ENCODE measurements around the gene ACADL.
A peak's percentile ranks its signal among the peaks of the same experiment; 100 is the strongest.

The ACADL gene

DNA sequence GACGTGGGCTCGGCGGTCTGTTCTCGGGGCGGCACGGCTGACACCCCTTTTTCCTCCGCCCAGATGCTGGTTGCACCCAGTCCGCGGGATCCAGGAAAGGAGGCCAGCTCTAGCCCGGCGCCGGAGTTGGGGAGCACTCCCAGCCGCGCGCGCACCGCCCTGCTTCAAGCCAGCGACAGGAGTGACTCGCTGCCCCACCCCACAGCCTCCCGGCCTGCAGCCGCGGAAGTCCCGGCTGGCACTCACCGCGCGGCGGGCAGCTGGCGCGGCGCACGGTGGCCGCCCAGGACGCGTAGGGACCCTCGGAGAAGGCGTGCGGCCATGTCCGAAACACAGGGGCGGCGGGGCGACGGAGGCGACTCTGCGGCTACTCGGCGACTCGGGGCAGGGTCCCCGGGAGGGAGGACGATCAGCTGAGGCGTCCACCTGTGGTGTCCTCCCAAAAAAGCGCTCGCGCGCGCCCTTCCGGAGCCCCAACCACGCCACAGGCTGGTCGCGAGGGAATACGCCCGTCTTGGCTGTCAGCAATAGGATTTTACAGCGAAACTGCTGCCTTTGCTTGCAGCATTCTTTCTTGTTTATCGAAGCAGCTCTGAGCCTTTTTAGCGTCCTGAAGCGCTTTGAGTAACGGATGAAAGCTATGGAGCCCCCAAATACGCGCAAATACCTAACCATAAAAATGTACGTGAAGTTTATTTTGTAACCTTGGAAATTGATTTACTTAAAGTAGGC, at the start of gene ACADL:
Gene ACADL (minus strand): TSS at position 507 of the 732 bp plus-strand sequence. CDS start 184 bp downstream, at position 323.
- DNase-seq (ENCODE audit: low spot score): peak; percentile 69

DNA sequence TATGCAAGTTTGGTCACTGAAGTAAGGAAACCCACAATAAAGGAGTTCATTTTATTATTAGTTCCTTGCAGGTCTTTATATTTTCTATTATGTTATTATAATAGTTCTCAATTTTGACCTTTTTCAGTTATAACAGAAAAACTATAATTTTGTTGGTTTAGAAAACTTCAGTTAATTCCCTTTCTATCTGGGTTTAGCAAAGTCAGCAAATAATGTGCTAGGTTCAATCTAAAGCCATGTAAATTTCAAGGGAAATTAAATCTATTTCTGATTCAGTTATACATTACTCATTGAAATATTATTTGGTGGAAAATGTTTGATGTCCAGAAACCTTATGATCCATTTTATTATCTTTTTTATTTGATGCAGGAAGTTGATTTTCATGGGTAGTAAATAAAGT, 46.1 kb upstream of the ACADL start:
- no peak for DNase-seq (ENCODE audit: low spot score)

DNA sequence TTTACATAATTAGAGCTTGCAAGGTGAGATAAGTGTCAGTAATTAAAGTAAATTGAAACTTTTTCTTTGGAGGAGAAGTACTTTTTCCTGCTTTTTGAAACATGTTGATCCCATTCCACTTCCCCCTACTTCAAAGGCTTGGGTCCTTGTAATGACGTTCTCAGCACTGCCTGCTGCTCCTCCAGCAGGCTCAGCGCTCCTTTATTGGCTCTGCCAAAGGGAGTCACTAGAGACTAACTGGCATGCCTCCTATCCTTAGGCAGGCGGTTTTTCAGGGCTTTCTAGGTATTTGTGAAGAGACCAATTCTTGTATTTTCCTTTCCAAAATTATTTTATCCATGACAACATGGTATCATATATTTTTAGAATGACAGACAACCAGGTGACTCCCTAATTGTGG, 43.9 kb upstream of the ACADL start:
- no peak for DNase-seq (ENCODE audit: low spot score)

DNA sequence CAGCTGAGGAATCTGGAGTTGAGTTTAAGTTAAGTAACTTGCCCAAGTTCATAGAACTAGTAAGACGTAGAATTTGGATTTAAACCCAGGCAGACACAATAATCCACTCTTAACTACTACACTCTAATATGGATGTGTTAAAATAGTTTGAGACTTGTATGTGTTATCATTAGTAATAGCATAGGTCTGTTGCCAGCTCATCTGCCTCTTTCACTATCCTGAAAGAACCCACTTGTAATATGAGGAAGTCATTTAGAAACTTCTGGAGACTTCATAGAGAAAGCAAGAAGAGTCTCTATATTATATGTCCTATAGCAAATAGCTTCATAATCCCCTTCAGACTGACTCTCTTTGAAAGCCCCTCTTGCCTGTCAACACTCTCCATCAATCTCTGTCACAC, 43.0 kb upstream of the ACADL start:
- DNase-seq (ENCODE audit: low spot score): no peak

DNA sequence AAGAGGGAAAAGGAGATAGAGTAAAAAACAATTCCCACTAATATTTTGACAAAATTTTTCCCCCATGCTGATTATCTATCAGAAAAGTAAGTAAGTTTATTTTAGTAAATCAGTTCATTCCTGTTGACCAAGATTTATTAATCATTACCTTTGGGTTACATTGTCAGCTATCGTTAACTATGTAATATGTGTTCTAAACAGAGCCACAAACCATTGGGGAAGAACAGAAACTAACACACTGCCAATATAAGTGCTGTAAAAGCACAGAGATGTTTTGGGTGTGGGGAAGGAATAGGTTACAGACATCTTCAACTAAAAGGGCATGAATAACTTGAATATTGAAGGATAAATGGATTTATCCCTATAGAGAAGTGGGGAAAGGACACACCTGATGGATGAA, 42.5 kb upstream of the ACADL start:
- peak; percentile 11 for DNase-seq (ENCODE audit: low spot score)

DNA sequence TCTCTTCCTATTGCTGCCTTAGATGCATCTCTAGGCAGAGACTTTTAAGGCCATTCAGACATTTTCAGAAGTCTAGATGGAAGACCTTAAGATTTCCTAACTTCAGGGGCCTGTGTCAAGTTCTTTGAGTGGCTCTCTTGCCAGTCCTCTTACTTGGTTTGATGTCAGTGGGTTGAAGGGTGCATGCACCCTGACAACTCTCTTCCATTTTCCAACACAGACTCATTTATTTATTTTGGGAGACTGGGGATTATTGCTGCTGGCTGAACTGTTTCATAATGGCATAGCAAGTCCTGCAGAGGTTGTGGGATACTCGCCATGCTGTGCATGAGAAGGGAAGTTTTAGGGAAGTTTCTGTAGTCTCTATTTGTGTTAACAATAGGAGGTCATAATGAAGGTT, 39.0 kb upstream of the ACADL start:
- DNase-seq (ENCODE audit: low spot score): no peak

DNA sequence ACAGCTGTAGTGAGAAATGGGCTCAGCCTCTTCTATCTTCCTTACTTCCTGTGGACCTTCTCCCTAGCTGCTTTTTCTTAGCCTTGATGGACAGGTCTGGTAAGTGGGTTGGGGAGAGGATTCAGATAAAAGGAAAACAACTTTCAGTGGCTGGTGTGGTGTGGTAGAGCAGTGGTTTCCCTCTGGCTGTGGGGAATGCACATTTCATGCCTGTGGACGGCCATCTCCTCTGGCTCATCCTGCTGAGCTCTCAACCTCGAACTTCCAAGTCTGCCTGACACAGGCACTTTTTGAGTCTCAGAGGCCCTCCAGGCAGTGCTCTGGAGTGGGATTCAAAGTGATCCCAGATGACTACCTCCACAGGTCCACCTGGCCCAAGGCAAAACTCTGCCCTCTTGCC, 38.6 kb upstream of the ACADL start:
- no peak for DNase-seq (ENCODE audit: low spot score)

DNA sequence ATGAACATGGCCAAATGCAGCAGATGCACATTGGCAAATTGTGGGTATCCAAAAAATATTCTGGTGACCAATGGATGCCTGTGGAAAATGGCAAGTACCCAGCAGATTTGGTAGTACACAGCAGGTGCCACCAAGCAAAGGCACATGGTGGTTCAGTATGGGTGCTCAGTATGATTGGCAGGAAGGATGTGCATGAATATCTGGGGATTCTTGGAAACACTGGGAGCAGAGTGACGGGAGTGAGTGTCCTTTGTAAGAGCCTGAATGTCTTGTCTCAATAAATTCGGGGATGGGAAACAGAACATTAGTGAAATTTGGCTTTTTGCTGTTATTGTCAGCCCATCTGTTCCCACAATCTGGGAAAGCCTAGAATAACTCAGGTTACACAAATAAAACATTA, 36.8 kb upstream of the ACADL start:
- no peak for DNase-seq (ENCODE audit: low spot score)

DNA sequence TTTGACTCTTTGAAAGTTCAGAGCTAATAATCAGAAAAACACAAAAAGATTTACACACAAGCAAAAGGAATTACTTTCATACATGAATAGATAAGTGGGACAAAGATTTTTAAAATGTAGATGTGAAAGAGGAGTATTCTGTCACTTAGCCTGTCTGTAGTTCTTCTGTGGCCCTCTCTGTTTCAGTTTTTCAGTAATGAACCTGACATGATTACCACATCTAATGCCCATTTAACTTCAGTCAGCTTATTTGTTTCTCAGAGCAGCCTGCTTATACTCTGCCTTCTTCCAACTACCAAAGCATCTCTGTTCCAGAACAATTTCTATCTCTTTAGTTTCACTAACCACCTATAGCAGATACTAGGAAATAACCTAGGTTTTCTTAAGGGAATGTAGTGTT, 34.4 kb upstream of the ACADL start:
- no peak for DNase-seq (ENCODE audit: low spot score)

DNA sequence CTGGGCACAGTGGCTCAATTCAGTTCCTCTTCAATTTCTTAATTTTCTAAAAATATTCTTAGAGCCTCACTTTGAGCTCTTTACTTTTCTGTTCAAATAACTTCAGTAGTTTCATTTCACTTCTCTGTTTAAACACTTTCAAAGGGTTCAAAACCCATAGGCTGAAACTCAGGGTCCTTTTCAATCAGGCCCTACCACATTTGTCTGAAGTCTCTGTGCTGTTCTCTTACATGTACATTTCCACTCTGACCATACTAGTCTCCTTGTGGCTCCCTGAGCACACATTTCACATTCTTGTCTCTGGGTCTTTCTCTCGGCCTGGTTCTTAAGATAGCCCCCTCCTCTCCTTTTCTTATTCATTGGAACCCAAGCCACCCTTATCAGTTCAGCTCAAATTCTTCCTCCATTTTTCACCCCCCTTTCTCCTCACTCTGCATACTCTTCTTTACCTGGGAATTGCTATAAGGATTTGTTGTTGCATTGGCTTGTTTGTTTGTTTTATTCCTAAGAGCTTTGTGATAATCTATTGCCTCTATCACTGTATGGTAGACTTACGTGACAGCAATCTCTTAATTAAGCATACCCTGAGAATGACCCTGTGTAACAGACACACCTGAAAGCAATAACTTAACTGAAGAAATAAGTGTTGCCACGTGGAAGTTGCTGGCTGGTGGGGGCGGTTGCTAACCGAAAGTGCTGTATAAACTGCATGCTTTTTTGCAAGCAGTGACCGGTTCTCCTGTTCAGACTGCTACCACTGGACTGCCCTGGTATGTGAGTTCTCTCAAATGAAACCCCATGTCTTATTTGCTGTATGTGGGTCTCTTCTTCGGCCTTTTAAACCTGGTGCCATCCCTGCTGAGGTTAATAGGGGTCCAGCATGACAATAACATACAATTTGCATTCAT, 27.7 kb upstream of the ACADL start:
- DNase-seq (ENCODE audit: low spot score): no peak

DNA sequence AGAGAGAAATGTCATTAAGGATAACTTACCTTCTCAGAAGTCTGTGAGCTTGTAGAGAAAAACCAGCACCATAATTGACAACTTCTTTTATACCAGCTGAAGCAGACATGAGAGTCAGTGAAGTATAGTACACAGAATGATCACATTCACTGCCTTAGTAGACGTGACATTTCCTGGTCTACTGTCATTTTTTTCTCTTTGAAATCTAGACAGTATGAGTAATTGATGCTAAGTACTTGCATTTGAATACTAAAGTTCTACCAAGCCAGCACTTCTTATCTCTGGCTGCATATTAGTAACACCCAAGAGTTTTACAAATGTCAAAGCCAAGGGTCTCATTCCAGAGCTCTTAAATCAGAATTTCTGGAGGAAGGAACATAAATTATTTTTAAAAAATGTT, 25.4 kb upstream of the ACADL start:
- peak; percentile 10 for DNase-seq (ENCODE audit: low spot score)

DNA sequence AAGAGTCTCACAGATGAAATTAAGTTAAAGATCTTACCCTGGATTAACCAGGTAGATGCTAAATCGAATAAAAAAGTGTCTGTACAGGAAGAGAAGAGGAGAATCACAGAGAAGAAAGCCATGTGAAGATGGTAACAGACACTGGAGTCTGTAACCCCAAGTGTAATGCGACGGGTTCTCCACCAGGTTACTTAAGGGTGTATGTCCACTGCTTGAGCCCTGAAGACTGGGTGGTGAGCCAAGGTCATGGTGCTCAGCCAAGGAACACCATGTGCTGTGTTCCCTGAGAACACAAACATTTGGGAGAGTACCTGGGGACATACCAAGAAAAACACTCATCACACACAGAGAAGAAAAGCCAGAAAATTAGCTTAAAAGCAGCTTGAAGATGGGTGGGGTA, 8.2 kb upstream of the ACADL start:
- DNase-seq (ENCODE audit: low spot score): no peak

DNA sequence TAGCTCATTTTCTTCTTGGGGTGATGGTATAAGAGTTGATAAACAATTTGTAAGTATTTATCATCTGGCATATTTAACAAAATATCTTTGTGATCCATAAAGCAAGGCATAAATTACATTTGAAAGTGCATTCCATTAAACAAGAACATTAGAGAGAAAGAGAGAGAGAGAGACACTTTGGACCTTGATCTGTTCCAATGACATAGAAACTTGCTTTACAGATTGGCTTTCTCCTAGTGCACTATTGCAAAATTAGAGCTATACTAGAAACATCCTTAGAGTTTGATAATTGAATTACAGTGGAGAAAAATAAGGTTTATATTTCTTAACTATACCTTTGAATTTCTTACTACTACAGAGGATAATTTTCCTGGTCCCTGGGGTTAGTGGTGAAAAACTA, 5.7 kb upstream of the ACADL start:
- DNase-seq (ENCODE audit: low spot score): no peak

DNA sequence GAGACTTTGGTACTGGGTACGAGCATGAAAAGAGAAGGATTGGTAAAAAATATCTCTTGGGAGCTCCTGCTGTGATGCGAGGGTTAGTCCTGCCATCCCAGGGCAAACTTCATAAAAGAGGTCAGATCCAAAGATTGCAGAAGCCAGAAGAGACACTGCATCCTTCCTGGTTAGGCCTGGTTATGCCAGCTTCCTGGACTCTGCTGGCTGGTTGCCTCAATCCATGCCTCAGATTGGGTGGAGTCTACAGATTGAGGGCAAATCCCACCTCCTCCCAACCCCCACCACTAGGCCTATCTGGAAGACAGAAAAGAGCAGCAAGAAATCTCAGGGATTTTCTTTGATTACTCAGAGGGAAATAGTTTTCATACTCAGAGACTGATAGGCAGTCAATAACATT, 5.3 kb upstream of the ACADL start:
- no peak for DNase-seq (ENCODE audit: low spot score)

DNA sequence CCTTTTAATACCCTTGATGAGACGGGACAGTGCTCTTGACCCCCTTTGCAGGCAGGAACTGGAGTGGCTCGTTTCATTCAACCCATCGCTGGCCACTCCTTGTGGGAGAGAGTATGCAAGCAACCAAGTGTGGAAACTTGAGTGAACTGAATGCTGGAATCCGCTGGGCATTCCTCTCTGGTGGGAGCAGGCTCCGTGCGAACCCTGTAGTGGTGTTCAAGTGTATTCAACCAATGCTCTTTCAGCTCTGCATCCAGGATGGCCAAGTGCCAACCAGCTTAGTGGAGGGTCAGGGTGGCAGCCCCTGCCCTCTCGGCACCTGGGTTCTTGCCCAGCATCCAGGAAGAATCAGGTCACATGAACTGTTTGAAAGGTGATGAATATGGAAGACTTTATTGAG, 3.3 kb upstream of the ACADL start:
- no peak for DNase-seq (ENCODE audit: low spot score)

DNA sequence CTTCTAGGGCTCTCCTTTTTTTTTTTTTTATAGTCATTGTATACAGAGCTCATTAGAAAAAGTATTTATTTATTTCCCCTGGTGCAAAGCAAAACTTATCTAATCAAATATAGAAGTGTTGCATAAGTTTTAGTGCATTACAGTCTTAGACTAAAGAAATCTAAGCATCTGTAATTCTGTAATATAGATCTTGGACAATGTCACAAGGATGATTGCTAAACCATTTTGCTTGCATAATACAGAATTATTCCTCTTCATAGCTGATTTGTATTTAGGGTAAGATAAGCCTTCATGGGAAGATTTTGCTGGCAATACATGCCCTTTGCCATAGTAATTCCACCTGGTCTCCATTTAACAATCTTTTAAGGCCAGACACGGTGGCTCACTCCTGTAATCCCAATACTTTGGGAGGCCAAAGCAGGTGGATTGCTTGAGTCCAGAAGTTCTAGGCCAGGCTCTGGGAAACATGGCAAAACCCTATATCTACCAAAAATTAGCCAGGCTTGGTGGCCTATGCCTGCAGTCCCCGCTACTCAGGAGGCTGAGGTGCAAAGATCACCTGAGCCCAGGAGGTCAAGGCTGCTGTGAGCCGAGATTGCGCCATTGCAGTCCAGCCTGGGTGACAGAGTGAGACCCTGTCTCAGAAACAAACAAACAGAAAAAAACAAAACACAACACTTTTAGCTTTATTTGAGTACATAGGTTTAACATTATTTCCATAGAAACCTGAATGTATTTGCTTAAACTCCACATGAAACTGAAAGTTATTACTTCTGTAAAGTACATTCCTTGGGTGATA, 2.2 kb upstream of the ACADL start:
- DNase-seq (ENCODE audit: low spot score): no peak

DNA sequence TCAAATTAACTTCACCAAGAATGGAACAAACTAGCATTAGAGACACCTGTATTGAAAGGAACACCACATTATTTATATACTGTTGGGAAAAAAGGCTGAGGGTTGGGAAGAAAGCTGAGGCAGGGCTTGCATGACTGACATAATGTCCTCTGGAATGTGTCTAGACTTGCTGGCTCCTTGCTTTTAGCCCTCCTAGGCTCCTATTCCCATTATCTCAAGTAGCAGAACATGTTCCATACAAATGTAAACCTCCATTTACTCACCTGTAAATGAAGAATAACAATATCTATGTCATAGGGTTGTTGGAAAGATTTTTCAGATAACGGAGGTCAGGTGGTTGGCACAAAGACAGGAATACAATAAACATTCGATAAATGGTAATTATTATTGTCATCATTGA, 976 bp upstream of the ACADL start:
- DNase-seq (ENCODE audit: low spot score): peak; percentile 52

DNA sequence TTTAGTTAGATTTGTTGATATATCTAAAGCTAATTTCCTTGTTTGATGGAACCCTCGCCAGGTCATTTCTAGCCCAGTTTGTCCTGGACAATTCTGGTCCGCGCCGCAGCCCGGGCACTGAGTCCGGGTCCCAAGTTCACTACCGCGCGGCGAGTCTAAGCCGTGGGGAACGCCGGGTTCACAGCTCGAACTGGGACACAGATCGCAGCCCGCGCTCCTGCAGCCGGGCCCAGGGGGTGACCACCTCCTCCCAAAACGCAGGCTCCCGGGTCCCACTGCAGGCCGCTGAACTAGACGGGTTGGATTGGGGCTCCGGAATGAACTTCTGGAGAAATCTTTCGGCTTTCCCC, 681 bp downstream of the ACADL start:
- DNase-seq (ENCODE audit: low spot score): peak; percentile 11

DNA sequence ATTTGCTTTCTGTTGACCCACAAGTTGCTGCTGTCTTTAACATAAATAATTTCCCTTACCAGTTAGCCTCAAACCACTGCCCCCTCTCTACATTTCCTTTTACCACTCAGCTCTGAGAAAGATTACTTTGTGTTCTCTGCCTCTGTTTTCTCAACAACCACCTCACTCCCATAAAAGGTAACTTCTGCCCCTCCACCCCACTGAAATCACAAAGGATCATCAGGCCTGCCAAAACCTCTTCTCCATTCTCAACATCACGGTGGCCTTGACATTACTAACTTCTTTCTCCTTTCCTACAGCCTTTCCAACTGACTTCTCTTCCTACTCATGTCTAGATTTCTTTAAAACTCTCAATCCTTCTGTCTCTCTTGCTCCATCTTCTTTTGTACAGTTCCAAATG, 10.1 kb downstream of the ACADL start:
- DNase-seq (ENCODE audit: low spot score): no peak

DNA sequence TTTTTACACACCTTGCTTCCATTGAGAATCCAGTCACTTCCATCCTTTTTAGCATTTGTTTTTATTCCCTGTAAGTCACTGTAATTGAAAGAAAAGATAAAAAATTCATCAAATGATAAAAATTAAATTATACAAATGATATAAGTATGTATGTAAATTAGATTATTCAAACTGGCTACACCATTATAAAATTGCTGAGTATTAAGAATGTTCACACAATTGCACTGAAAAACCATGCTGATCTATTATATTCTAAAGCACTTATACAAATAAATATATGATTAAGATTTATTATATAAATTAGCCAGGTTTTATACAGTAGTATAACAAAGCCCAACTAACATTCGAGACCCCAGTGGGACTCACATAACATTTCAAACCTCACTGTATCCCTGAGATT, 15.1 kb downstream of the ACADL start:
- no peak for DNase-seq (ENCODE audit: low spot score)

DNA sequence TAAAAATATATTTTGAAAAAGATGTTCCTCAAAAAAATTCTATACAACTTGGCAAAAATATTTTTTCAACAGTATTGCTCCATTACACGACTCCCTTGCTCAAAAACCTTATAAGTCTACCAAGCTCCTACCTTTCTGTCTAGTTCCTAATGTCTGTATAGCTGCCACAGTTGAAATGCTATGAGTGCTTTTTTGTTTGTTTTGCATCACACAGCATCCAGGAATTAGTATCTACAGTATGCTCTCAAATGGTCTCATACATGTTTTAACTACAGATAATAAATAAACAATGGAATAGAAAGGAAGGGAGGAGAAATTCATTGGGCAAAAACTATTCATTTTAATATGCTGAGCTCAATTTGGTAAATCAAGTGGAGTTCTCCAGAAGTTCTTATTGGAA, 17.3 kb downstream of the ACADL start:
- DNase-seq (ENCODE audit: low spot score): no peak

DNA sequence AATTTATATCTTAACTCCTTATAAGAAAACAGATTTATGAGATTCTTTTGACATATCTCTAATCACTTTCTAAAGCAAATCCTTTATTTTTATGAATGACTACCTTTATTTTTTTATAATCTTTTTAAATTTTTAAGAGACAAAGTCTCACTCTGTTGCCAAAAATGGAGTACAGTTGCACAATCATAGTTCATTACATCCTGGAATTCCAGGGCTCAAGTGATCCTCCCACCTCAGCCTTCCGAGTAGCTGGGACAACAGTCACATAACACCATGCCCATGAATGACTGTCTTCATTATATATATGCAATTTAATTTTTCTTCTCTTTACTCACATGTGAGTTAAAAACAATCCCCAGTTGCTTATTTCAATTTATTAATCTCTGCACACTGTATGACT, 21.7 kb downstream of the ACADL start:
- DNase-seq (ENCODE audit: low spot score): no peak

DNA sequence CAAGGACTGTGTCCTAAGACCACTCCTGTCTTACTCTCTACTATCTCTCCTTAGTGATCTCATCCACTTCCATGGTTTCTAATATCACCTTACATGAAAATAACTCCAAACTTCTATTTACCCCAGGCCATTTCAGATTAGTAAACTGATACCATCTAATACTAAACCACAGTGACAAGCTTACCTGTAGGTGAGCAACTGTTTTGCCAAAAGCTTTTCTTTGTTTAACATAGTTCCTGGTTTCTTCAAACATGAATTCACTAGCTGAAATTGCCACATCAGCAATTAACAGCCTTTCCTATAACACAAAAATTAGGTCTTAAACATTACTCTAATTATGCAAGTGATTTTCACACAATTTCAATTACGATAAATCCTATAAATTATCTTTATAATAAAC, 22.1 kb downstream of the ACADL start:
- DNase-seq (ENCODE audit: low spot score): no peak

Data from kidney tubule cell (primary cell).